GM12801 (cell line): ENCODE data around the gene FGF11.

Source experiments
- CTCF ChIP-seq: IDR thresholded peaks from one replicate; pipeline ENCODE4 v1.5.1; 2011; ENCODE audit warnings: control low read depth; ENCODE audit not compliant: insufficient read length; ENCODE audit errors: extremely low read depth

Gene FGF11

DNA sequence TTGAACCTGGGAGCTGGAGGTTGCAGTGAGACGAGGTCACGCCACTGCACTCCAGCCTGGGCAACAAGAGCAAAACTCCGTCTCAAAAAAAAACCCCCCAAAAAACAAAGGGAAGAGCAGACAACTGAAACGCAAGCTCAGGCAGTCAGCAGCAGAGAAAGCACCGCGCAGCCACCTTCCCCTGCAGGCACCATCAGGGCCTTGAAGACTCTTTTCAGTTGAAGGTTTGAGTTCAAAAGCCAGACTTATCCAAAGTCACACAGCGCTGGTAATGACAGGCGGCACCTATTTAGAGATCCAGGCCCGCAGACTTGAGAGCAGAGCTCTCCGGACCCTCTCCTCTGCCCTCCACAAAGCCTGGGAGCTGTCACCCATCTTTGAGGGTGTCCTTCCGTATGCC, 29.0 kb downstream of the FGF11 start:
- no peak for TF ChIP-seq CTCF

GRCh38 chr17:7468804-7469389, 29.6 kb downstream of the FGF11 start:
- no peak for TF ChIP-seq CTCF

DNA sequence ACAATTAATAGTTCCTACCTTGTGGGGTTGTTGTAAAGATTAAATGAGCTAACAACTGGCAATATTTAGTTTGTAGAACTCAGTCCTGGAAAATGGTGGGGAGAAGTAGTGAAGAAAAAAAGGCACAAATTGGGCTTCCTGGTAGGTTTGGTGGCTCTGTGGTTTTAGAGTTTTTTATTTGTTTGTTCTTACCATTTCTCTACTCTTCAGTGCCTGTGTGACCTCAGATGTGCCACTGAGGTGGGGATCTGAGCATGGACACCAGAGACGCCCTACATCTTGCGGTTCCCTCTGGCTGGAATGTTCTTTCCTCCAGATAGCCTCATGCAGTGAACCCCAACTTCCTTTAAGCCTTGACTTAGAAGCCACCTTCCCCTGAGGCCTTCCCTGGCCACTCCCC, 32.4 kb downstream of the FGF11 start:
- no peak for TF ChIP-seq CTCF

DNA sequence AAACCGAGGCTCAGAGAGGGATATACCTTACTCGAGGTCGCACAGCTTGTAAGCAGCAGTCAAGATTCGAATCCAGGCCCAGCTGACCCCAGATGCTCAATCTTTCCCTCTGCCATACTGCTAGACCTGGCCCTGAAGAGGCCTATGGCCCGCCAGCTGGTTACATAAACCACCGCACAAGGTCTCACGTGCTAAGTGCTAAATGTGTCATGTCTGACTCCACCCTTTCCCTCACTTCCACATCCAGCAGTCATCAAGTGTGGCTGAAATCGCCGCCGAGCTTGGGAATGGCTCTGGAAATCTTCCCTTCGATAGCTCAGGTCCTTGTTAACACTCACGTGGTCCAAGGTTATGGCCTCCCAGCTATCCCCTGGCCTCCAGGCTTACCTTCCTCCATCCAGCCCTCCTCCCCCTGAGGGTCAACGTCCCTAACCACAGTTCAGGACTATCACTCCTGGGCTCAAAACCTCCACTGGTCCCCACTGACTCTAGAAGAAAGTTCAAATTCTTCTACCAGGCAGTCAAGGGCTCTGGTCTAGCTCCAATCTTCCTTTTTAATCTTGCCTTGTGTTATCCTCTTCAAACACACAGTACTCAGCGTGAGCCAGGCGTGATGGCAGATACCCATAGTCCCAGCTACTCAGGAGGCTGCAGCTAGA, 36.6 kb downstream of the FGF11 start:
- TF ChIP-seq CTCF, result no peak

DNA sequence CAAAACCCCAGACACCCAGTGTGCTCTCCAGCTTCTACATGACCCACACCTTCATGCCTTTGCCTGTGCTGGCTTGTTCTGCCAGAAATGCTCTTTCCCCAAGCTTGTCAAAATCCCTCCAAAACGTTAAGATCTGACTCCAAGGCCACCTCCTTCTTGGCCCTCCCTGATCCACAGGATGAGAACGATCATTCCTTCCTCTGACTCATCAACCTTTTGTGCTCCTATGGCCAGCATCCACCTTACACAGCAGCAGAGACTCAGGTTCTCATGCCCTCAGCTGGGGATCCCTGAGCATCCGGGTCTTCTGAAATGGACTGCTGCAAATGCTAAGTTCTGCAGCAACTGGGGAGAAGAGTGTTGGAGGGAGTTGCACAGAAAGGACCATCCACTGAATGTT, 37.2 kb downstream of the FGF11 start:
- TF ChIP-seq CTCF, result no peak

- no peak for TF ChIP-seq CTCF
Observed at GRCh38 chr17:7476951-7477350, 37.6 kb downstream of the FGF11 start.

GRCh38 chr17:7477392-7478275, 38.3 kb downstream of the FGF11 start:
- TF ChIP-seq CTCF, result no peak
